T-helper 2 cell treated with Interferon-gamma antibody and Interleukin-4, amounts not matched to agents 100 ng/mL and 5 ng/mL, for 36 hours (primary cell): ENCODE measurements around the gene PRXL2B. TPM values are rescaled to one million over a fixed set of nuclear protein-coding genes. Genes with fewer than 3 reads are reported as not detected.
"Not testable (repeated sequence)": the region's sequence is repeated elsewhere in the genome, so short reads cannot be mapped to it uniquely, and the experiment has no call there.

Experiments
- intact Hi-C: fragments of 100-400 bp; cut with micrococcal nuclease; formaldehyde crosslinking; loops from one replicate; pipeline ENCODE4 v1.15.1; 2023
- total RNA-seq: library from RNA; stranded (reverse); gene quantifications from 2 replicates; pipeline ENCODE4 v1.2.3, GENCODE V29; 2022

Gene PRXL2B
- total RNA-seq, 1 donor from 2014 or later: 22.5 TPM

GRCh38 chr1:2550309-2550861, 36.2 kb upstream of the PRXL2B start:
- intact Hi-C loops: not testable (repeated sequence)

DNA sequence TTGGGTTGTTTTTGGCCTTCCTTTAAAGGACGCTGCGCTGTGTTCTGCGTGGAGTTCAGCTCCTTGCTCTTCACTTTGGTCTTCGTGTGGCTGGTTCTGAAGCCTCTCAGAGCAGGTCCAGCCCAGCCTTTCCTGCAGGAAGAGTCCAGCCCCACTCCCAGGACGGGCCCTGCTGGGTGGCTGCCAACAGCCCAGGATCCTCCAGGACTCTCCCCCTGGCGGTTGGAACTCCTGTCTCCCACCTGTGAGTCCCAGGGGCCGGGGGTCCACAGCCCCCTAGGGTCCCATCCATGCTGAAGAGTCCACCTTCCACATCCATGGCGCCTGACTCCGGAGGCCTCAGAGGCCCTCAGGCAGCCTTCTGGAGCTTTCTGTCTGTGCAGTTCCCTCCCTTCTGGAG, 35.0 kb upstream of the PRXL2B start:
- intact Hi-C loops: not testable (repeated sequence)

DNA sequence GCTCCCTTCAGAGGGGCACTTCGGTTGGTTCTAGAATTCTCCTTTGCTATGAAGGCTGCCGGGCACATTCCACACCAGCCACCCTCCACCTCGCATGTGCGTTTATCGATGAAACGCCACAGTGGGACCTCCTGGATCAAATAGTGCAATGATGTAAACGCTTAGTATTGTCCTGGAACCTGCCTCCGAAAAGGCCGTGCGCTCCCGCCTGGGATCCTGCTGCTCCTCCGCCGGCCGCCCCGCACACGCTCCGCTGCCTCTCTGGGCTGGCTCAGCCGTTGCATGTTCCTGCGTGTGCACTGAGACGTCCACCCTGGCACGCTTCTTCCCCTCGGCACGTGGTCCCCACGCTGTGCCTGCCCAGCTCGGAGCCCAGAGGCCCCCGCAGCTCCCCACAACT, 34.4 kb upstream of the PRXL2B start:
- intact Hi-C loops: no loop called here

DNA sequence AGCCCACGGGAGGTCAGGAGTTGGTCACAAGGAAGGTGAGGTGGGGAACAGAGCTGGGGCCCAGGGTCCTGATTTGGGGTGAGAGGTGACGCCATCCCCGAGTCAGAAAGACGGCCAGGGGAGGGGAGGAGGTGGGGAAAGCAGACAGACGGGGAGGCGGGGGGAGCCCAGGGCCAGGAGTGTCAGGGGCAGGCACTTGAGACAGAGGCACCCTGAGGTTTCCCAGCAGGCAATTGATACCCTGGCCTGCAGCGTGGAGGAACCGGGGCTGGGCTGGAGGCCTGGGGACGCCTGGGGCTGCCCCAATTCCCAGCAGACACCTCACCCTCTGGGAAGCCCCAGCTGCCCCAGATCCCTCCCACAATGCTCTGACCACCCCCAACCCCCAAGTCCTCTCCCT, 33.5 kb upstream of the PRXL2B start:
- intact Hi-C loops: not testable (repeated sequence)

DNA sequence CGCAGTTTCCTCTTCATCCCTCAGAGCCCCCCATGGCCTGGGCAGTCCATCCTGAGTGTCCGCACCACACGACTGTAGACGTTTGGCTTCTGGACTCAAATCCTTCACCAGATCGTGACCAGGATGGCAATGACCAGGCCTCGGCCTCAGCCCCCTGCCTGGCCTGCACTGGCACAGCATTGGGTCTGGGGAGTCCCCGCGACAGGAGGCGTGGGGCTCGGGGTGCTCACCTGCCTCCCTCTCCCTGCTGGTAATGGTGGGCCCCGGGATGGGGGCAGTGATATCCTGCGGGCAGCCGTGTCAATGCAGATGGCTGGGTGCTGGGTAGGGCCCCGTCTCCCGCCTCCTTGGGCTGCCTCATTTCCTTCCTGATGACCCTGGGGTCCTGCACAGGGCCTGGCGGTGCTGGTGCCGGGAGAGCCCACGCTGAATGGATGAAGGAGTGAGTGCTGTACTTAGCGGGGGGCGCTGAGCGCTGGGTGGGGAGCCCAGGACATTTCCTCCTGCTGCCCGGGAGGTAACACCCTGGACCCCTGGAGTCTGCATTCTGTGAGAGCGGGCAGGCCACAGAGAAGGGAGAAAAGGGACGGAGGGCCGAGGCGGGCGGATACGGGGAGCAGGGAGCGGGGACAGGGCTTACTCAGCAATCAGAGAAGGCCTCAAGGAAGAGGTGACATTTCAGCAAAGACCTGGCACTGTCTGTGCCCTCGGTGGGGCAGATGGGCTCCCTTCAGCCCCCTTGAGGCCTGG, 32.5 kb upstream of the PRXL2B start:
- intact Hi-C loops: no loop called here

DNA sequence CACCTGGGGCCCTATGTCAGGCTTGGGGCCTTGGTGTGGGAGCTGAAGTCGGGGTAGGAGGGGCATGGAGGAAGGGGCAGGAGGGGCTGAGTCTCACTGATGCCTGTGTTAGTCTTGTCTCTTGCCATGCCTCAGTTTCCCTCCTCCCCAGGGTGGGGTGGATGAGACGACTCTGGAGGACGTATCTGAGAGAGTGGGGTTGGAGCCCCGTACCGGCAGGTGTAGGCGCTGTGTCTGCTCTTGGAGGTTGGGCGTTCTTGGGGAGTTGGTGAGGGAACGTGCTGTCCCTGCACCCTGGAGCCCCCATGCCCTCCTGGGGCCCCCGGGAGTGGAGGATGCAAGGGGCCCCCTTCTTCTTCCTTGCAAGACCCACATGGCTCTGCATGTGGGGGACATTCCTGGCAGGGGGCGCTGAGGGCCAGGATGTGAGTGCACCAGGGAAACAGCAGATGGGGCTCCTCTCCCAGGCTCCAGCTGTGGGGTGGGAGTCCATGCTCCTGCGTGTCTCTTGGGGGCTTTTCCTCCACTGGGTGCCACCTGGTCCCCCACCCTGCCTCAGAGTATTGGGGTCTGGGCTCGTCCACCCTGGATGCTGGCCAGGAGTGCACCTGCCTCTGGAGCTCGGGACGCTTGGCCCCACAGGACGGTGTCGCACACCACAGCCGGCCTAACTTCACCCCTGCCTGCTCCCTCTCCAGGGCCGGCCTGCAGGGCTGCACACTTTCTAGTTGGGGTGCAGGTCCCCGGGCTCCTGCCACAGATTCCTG, 31.8 kb upstream of the PRXL2B start:
- intact Hi-C loops: loop anchor here (1.0 kb wide), 1 partner anchor 31 kb away; the partner anchor contains the start of gene PRXL2B

DNA sequence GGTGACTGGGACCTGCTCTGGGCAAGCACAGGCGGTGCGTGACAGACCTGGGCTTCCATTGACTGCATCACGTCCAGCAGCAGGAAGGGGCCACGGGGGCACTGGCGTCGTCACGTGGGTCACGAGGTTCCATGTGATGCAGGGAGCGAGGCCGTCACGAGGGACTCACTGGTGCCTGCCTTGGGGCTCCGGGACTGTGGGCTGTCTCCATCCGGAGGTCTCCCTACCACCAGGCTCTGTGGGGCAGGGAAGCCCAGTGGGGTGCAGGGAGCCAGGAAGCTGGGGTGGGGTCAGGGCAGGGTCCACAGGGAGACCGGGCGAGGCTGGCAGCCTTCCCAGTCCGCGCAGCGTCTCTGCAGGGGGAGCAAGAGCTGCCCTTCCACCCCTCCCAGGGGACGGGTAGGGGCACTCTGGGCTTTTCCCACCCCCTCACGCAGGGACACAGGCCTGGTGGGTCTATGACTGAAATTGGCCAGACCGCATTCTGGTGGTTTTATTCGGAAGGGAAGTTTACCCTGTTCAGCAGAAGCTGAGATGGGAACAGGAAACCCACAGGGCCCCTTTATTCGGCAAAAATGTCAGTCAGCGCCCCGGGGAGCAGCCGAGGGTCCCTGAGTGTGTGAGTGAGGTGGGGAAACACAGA, 30.8 kb upstream of the PRXL2B start:
- intact Hi-C loops: loop anchor here (1.0 kb wide), 3 partner anchors 7 to 31 kb away; partner anchors contain the start of gene PRXL2B

GRCh38 chr1:2556277-2556677, 30.3 kb upstream of the PRXL2B start, which contains the start of gene TNFRSF14:
Gene TNFRSF14 (plus strand): TSS chr1:2556371. CDS start chr1:2556665, 294 bp downstream.
- intact Hi-C loops: loop anchor here (1.0 kb wide), 2 partner anchors 8 to 22 kb away; no protein-coding TSS in a partner anchor

DNA sequence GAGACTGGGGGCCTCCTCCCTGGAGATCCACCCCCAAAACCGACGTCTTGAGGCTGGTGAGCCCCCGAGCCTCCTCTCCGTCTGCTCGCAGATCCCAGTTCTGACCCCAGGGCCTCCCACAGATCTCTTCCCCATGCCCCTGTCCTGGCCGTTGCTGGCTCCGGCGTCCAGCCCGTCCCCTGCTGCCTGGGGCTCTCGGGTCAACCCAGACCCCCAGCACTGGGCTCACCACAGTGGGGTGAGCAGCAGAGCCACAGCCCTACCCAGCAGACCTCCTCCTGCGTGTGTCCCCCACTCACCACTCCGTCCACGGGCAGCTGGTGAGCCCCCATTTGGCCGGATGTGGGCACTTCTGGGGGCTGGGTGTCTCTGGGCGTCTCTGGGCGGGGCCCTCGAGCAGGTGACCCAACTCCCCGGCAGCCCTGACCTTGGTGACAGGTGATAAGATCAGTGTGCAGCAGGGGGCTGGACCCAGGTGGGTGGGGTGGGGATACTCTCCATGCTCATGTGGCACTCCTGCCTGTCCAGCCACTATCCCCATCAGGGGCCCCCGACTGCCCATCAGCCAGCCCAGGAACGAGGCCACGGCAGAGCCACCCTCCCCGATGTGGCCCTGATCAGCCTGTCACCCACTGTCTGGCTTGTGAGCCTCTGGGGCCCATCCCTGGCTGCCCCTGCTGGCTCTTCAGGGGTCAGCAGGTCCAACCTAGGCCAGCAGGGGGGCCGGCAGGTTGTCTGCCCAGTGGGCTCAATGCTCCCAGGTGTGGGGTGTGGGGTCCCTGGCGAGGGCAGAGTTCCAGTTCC, 29.7 kb upstream of the PRXL2B start:
- intact Hi-C loops: loop anchor here (1.0 kb wide), 2 partner anchors 9 to 21 kb away; no protein-coding TSS in a partner anchor

GRCh38 chr1:2557482-2558400, 28.8 kb upstream of the PRXL2B start:
- intact Hi-C loops: no loop called here

DNA sequence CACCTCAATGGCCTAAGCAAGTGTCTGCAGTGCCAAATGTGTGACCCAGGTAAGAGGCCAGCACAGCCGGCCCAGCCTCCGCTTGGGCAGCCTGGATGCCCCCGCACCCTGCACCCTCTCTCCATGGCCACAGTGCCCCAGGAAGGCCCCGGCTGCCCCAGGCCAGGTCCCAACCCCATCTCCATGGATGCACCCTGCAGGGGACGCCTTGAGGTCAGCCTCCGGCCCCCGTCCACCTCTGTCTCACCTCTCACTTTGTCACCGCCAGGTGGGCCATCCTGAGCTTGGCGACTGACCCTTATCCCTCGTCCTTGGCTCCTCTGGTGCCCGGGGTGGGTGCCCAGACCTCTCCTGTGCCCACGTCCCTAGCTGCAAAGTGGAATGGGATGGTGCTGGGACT, 28.2 kb upstream of the PRXL2B start:
- intact Hi-C loops: no loop called here

GRCh38 chr1:2558861-2559260, 27.7 kb upstream of the PRXL2B start:
- intact Hi-C loops: no loop called here

GRCh38 chr1:2559509-2560298, 26.9 kb upstream of the PRXL2B start:
- intact Hi-C loops: no loop called here

- intact Hi-C loops: no loop called here
Observed at GRCh38 chr1:2560299-2561073, 26.1 kb upstream of the PRXL2B start.

GRCh38 chr1:2561446-2561845, 25.1 kb upstream of the PRXL2B start:
- intact Hi-C loops: no loop called here

- intact Hi-C loops: no loop called here
Observed at GRCh38 chr1:2561898-2562895, 24.4 kb upstream of the PRXL2B start.

- intact Hi-C loops: no loop called here
Observed at GRCh38 chr1:2563205-2563604, 23.4 kb upstream of the PRXL2B start.
